GM21360 (cell line): ENCODE results near the gene KHDRBS2.

Experiments
- ATAC-seq: cut with Tn5 transposase; IDR thresholded peaks from one replicate; pipeline ENCODE4 v1.9.1; 2021; ENCODE audit warnings: mild to moderate bottlenecking, moderate library complexity; ENCODE audit not compliant: unreplicated experiment

KHDRBS2 gene

DNA sequence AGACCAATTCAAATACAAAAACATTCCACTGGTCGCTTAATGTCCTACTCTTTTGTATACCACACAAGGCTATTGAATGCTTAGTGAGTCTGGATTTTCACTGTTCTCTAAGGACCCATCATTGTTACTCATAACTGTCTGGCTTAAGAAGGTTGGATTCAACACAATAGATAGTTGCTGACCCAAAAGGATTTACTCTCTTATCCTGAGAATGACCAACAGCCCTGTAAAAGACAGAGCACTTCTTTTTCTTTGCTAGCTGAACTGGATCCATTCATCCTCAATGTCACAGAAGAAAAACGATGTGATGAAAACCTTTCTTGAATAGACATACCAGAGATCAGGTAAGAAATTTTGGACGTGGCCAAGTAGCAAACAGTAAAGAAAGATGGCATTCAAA, 645.6 kb downstream of the KHDRBS2 start:
- ATAC-seq = no peak
